Activated gamma-delta T cell (primary cell): ENCODE data around the gene FFAR3.
A peak's percentile ranks its signal among the peaks of the same experiment; 100 is the strongest.

Source experiments
- DNase-seq: peaks from one replicate; lab custom pipeline; 2025; lab: John Stamatoyannopoulos, UW

FFAR3 gene

GRCh38 chr19:35331551-35332214 lies 26.6 kb upstream of the FFAR3 start:
- no peak for DNase-seq

- no peak for DNase-seq
These were observed 25.4 kb upstream of the FFAR3 start for GRCh38 chr19:35332817-35333216.

GRCh38 chr19:35334144-35334753 lies 24.0 kb upstream of the FFAR3 start:
- DNase-seq = no peak

- DNase-seq = no peak
These were observed 21.9 kb upstream of the FFAR3 start for GRCh38 chr19:35336166-35336955.

- no peak for DNase-seq
These were observed 20.9 kb upstream of the FFAR3 start for GRCh38 chr19:35337097-35337983.

- no peak for DNase-seq
These were observed 20.3 kb upstream of the FFAR3 start for GRCh38 chr19:35337984-35338296.

- DNase-seq = no peak
These were observed 17.8 kb upstream of the FFAR3 start for GRCh38 chr19:35340431-35340830.

- DNase-seq = no peak
These were observed 17.3 kb upstream of the FFAR3 start for GRCh38 chr19:35341006-35341405.

- DNase-seq = no peak
These were observed 16.6 kb upstream of the FFAR3 start for GRCh38 chr19:35341565-35342225.

- DNase-seq = no peak
These were observed 15.8 kb upstream of the FFAR3 start for GRCh38 chr19:35342430-35342829.

- DNase-seq = no peak
These were observed 13.7 kb upstream of the FFAR3 start for GRCh38 chr19:35344511-35345031.

GRCh38 chr19:35345671-35346111 lies 12.6 kb upstream of the FFAR3 start:
- DNase-seq = no peak

- peak; percentile 26 for DNase-seq
These were observed 11.8 kb upstream of the FFAR3 start for GRCh38 chr19:35346193-35347052.

GRCh38 chr19:35347171-35347929 lies 10.9 kb upstream of the FFAR3 start, which contains the start of gene FFAR1:
TSS of gene FFAR1 (plus strand) at chr19:35347902. CDS start at chr19:35351552, 3,650 bp downstream.
- no peak for DNase-seq

- DNase-seq = no peak
These were observed 10.3 kb upstream of the FFAR3 start for GRCh38 chr19:35347930-35348298.

- no peak for DNase-seq
These were observed 9.2 kb upstream of the FFAR3 start for GRCh38 chr19:35348911-35349611.

GRCh38 chr19:35349614-35350521 lies 8.4 kb upstream of the FFAR3 start:
- no peak for DNase-seq

GRCh38 chr19:35350591-35350990 lies 7.7 kb upstream of the FFAR3 start:
- no peak for DNase-seq
